Cardiac fibroblast (primary cell): ENCODE results near the gene CMTM1.
A peak's percentile ranks its signal among the peaks of the same experiment; 100 is the strongest.

ENCODE experiments used
- DNase-seq, 2 donors: peaks; one replicate each; pipeline versions ENCODE4 v3.0.0 to v3.0.0-alpha.2; 2010; ENCODE audit warnings: low read depth in 2 of 2
- H3K4me3 ChIP-seq, 2 donors: replicated peaks in 1 of 2; 1 replicate in 1 of 2; 2 replicates in 1 of 2; pipeline ENCODE4 v1.5.1; 2011; ENCODE audit warnings: low read depth in 2 of 2, low read length in 2 of 2, mild to moderate bottlenecking in 2 of 2, moderate library complexity in 1 of 2
- CTCF ChIP-seq: IDR thresholded peaks from one replicate; pipeline ENCODE4 v1.5.1; 2011; ENCODE audit warnings: low read depth, mild to moderate bottlenecking, low read length, inconsistent platforms

Gene CMTM1

DNA sequence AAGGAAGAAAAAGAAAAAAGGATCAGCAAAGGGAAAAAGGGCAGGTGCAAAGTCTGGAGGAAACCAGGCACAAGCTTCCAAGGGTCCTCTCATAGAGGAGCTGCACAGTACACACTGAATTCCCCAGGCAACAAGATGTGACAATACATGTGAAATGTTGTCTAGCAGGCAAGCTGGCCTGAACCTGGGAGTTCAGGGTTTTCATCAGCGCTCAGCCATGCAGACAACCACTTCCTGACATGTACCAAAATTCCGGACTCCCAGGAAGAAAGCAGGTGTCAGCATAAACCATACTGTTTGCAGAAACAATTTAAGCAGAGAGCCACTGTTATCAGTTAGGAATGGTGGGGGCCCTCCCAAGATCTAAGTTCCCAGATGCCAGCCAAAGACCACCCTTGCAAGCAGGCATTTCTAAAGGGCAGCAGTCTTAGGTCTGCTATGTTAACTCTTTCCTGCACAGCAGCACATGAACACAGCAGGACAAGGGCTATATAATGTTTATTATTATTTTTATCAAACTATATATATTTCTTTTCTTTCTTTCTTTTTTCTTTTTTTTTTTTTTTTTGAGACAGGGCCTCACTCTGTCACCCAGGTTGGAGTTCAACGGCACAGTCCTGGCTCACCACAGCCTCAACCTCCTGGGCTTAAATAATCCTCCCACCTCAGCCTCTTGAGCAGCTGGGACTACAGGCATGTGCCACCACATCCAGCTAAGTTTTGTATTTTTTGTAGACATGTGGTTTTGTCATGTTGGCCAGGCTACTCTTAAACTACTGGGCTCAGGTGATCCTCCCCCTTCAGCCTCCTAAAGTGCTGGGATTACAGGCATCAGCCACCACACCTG lies 26.4 kb upstream of the CMTM1 start:
- TF ChIP-seq CTCF: no peak
- DNase-seq: peak in 1 of 2 donors; percentile 44
- no peak overlapping the region for H3K4me3 ChIP-seq

DNA sequence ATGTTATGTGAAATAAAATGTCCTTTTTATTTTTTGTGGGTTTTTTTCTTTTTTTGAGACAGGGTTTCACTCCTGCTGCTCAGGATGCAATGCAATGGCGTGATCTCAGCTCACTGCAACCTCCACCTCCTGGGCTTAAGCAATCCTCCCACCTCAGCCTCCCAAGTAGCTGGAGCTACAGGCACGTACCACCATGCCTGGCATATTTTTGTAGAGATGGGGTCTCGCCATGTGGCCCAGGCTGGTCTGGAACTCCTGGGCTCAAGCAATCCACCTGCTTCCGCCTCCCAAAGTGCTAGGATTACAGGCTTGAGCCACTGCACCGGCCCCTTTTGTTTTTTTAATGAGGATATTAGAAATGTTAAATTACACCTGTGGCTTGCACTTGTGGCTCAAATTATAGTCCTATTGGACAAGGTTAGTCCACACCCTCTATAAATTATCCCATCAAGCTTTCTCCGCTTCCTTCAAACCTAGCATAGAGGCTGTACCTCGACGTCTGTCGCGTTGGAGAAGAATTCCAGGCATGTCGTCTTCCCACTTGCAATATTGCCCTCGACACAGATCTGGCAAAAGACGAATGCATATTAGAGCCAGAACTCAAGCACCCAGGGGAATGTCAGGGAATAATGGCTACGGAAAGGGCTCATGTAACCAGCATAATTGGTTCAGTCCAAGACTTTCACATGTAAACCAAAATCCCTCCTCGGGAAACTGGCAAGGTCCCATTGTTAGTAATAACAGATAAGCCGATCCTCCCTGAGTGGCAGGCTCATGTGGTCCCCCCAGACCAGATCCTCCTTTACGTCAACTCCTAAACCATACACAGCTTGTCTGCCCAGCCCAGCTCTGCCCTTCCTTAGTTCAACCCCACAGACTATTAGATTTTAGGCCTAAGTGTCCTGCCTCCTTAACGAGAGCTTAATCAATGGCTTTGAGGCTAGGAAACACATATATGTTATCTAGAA lies 24.6 kb upstream of the CMTM1 start:
- no peak for TF ChIP-seq CTCF
- no peak for DNase-seq
- H3K4me3 ChIP-seq: no peak overlapping the region

GRCh38 chr16:66542396-66542795 lies 23.8 kb upstream of the CMTM1 start:
- DNase-seq: no peak
- TF ChIP-seq CTCF: no peak
- no peak overlapping the region for H3K4me3 ChIP-seq

GRCh38 chr16:66543541-66543940 lies 22.7 kb upstream of the CMTM1 start:
- no peak overlapping the region for H3K4me3 ChIP-seq
- no peak for TF ChIP-seq CTCF
- no peak for DNase-seq

- no peak for TF ChIP-seq CTCF
- H3K4me3 ChIP-seq: no peak overlapping the region
- DNase-seq: no peak
Measured at GRCh38 chr16:66544016-66544757, 22.1 kb upstream of the CMTM1 start.
